Dedifferentiated amniotic fluid mesenchymal stem cell (primary cell): ENCODE measurements around the gene COL4A1.

Source experiments
- DNase-seq: peaks from one replicate; pipeline ENCODE4 v3.0.0-alpha.2; 2016; ENCODE audit errors: extremely low spot score

COL4A1 gene

GRCh38 chr13:110275931-110276552 lies 30.9 kb downstream of the COL4A1 start:
- DNase-seq = no peak

GRCh38 chr13:110274687-110275086 lies 32.3 kb downstream of the COL4A1 start:
- DNase-seq = no peak

- DNase-seq = no peak
Observed at GRCh38 chr13:110273254-110273653, 33.7 kb downstream of the COL4A1 start.

GRCh38 chr13:110272651-110273050 lies 34.3 kb downstream of the COL4A1 start:
- no peak for DNase-seq

GRCh38 chr13:110272227-110272626 lies 34.7 kb downstream of the COL4A1 start:
- DNase-seq = no peak

- DNase-seq = no peak
Observed at GRCh38 chr13:110271313-110271712, 35.6 kb downstream of the COL4A1 start.

- DNase-seq = no peak
Observed at GRCh38 chr13:110270507-110270906, 36.5 kb downstream of the COL4A1 start.

GRCh38 chr13:110269509-110270185 lies 37.3 kb downstream of the COL4A1 start:
- DNase-seq = no peak

- DNase-seq = no peak
Observed at GRCh38 chr13:110268576-110269185, 38.3 kb downstream of the COL4A1 start.

GRCh38 chr13:110268061-110268460 lies 38.9 kb downstream of the COL4A1 start:
- no peak for DNase-seq

GRCh38 chr13:110266983-110267382 lies 40.0 kb downstream of the COL4A1 start:
- DNase-seq = no peak

- no peak for DNase-seq
Observed at GRCh38 chr13:110266431-110266809, 40.5 kb downstream of the COL4A1 start.

GRCh38 chr13:110265682-110266430 lies 41.1 kb downstream of the COL4A1 start:
- no peak for DNase-seq

GRCh38 chr13:110265341-110265681 lies 41.6 kb downstream of the COL4A1 start:
- DNase-seq = no peak

- DNase-seq = no peak
Observed at GRCh38 chr13:110264685-110265275, 42.2 kb downstream of the COL4A1 start.

- no peak for DNase-seq
Observed at GRCh38 chr13:110263888-110264287, 43.1 kb downstream of the COL4A1 start.

GRCh38 chr13:110263404-110263803 lies 43.6 kb downstream of the COL4A1 start:
- no peak for DNase-seq

GRCh38 chr13:110262508-110263291 lies 44.3 kb downstream of the COL4A1 start:
- DNase-seq = no peak

GRCh38 chr13:110262082-110262436 lies 44.9 kb downstream of the COL4A1 start:
- no peak for DNase-seq

- no peak for DNase-seq
Observed at GRCh38 chr13:110261166-110262081, 45.5 kb downstream of the COL4A1 start.
